NCI-H1930 (cell line): ENCODE results near the gene CFP.
A peak's percentile ranks its signal among the peaks of the same experiment; 100 is the strongest.

ENCODE experiments used
- DNase-seq, 2 experiments: peaks; one replicate each; lab custom pipeline; 2025; lab: John Stamatoyannopoulos, UW

Gene CFP

DNA sequence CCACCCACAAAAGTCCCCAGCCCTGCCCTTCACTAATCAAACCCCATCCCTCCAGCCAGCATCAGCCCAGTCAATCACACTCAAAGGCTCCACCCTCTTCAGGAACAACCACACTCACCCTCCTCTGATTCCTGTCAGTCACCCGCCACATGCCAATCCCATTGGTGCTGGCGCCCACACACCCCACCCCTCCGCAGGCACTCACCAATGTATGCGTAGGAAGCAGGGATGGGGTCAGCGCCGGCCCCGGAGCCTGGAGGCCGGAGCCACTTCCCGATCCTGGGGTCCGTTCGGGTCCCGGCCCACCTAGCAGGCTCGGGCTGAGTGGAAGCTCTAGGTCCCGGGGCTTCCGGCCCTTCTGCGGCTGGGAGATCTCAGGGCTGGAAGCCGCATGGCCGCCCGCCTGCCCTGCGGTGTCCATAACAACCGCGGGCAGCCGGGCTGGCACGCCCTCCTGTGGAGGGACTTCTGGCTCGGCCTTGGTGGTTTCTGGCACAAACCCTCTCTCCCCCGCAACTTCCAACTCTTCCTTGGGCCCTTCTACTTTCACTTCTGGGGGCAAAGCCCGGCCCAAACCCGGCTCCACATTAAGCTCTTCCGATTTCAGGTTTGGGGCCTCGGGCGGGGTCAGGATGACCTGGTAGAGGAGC lies 7.9 kb upstream of the CFP start:
- no peak for DNase-seq

DNA sequence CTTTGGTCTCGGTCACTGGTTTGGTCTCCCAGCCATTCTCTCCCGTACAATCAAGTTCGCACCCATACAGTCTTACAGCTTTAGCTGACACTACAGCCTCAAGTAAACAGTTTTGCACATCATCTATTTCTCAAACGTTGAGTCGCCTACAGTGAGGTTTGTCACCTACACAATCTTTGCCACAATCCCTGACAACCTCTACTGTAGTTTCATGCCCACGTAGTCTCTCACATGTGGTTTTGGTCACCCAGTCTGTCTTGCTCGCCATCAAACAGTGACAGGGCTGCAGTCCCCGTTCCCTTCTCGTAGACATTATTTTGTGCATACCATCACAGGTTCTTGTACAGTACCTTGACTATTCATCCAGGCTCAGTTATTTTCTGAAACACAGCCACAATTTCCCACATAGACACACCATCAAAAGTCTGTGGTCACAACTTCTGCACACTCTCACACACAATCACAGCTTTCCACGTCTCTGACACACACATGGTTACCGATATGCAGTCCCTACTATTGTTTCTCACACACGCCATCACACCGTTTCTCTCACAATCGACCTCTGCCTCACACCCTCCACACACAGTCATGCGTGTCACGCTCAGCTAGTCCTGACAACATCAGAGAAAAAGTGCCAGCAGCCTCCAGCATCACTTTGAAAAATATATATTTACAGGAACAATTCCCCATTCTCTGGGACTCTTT lies 5.3 kb upstream of the CFP start:
- no peak for DNase-seq

DNA sequence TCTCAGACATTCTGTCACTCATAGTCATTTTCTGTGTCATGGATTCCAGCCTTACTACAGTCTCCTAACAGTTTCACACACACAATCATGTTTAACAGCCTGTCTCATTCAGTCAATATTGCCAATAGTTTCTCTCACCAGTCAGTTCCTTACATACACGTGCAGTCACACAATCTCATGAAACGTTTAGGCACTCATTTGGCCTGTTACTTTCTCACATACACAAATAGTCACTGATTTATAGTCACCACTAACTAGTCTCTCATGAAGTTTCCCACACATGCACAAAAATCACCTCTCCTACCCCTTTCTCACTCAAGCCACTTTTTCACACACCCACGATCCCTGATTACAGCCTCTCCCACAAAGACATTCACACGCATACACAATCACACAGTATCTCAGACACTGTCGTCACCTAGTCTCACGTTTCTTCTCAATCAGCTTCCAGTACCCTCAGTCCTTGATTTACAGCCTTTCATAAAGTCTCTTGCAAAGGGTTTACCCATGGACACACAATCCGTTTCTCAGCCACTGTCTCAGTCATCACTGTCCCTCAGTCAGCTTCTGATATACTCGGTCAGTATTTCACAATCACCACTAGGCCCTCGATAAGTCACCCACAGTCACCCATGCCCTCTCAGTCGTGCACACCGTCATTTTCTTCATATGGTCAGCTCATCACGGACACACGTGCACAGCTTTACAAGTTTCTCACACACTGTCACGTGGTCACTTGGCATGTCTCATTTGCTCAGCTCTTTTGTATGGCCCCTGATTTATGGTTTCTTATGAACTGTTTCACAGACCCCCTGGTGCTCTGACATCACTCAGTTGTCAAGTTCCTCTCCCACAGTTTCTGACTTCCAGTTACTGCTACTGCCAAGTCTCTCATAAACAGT lies 4.2 kb upstream of the CFP start:
- no peak for DNase-seq

DNA sequence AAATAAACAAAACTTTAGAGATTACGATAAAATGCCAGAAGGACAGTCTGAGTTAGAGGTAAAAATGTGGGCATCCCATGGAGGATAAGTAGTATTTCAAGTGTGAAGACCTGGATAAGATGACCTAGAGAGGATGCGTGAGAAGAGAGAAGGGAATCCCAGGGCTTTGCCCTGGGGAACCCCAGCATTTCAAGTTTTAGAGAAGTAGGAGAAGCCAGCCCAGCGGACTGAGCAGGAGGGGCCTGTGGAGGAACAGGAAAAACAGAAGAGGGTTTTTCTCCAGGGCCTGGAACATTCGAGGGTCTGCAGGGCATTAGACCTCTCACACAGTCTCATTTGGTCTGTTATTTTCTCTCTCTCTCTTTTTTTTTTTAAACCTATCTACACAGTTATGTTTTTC lies 2.9 kb upstream of the CFP start:
- DNase-seq: no peak

DNA sequence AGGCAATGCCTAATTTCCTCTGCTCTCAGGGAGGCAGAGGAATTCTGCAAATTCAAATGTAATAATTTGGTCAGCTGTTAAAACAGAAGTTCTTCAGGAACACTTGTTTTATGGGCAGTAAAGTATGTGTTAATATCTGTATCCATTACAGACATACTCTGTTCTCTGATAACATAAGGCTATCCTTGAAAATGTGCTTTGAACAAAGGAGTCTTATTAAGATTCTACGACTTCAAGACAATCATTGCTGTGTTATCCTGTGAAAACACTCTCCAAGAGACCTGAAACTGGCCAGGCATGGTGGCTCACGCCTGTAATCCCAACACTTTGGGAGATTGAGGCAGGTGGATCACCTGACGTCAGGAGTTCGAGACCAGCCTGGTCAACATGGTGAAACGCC lies 1.9 kb upstream of the CFP start:
- DNase-seq: no peak

DNA sequence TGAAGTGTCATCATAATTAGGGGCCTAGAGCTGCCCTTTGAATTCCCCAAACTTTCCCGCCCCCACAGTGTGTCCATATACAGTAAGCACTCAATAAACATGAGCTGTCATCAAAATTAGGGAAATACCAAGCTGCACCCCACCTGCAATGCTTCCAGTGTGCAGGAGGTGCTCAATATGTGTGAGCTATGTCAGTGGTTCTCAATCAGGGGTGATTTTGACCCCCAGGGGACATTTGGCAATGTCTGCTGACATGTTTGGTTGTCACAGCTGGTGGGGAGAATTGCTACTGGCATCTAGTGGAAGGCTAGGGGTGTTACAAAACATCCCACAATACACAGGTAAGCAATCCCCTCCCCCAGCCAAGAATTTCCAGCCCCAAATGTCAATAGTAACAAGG lies 748 bp downstream of the CFP start:
- DNase-seq: no peak

DNA sequence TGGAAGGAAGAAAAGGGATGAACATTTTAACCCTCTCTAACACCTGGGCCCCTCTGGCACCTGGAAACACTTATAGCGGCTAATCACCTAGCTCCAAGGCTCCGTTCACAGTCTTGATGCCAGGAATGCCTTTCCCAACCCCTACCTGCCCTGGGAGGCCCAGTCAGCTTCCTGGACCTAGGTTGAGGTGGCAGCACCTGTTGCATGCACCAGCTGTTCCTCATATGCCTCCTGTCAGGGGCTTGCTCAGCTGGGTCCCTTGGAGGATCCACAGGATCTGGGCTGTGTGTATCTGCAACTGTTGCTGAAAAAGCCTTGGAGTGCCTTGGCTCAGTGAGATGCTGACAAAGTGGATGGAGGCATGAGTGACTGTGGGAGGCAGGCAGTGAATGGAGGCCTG lies 4.4 kb downstream of the CFP start:
- DNase-seq: no peak

DNA sequence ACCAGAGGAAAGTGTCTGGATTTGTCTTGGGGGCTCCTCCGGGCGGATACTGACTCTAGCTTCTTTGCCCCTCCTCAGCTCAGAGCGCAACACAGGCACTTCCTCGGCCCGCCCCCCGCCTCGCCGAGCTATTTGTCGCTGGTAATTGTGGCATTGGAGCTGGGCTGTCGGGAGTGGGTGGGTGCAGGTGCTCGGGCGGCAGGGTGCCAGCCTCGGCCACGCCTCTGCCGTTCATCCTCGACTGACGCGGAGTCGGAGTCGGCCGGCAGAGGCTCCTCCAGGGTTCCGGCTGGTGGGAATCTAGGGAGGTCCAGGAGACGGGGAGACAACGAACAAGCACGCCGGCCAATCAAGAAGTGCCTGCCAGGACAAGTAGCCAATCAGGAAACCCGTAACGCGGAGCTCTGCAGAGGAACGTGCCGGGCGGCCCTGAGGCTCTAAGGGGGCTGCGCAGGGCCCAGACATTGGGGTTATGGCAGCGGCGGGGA lies 6.1 kb downstream of the CFP start:
- peak; percentile 70 to 73 for DNase-seq

DNA sequence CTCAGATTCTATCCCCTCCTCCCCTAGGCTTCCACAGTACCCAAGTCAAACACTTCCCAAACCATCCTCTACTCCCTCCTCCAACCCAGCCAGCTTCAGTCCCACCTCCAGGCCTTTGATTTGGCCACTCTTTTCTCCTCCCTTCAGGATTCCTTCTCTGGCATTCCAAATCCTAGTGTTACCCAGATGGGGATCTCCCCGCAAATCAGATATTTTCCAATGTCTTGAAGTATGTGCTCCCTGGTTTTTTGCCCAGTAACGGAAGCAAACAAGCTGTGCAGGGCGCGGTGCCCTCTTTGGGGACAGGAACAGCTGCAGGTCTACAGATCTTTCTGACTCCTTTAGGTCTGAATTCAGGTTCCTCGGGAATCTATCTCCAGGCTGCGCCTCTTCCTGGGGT lies 7.9 kb downstream of the CFP start:
- no peak for DNase-seq

DNA sequence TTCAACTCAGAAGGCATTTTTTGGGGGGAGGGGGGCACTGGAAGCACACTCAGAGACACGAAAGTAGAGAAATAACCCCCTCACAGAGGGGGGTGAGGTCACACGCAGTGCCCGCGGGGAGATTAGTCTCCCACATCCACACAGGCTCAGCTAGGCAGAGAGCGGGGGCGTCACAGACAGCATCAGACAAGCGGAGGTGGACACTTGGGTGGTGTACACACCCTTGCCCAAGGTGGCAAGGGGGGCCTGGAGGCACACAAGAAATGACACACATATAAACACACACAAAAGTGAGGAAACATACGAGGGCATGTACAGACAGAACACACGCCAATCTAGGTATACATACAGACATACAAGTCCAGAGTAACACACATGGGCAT lies 9.4 kb downstream of the CFP start:
- no peak for DNase-seq

DNA sequence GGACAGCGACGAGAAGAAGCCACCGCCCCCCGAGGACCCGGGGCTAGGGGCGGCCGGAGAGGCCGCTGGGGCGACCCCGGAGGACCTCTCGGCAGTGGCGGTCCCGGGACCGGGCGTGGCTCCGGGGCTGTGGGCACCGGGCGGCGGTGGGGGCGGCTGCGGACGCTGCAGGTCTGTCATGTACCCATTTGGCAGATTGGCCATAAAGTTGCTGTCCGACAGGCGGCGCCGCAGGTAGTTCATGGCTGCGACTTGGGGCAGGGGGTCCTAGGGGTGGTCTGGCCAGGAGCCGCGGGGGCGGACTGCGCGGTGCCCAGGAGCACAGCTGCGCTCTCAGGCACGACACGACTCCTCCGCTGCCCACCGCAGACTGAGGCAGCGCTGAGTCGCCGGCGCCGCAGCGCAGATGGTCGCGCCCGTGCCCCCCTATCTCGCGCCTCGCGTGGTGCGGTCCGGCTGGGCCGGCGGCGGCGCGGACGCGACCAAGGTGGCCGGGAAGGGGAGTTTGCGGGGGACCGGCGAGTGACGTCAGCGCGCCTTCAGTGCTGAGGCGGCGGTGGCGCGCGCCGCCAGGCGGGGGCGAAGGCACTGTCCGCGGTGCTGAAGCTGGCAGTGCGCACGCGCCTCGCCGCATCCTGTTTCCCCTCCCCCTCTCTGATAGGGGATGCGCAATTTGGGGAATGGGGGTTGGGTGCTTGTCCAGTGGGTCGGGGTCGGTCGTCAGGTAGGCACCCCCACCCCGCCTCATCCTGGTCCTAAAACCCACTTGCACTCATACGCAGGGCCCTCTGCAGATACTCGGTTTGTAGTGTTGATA lies 10.0 kb downstream of the CFP start, which contains the start of gene SYN1:
Gene SYN1, minus strand, starts transcription at position 372 of the 817 bp plus-strand sequence. Its CDS starts 129 bp downstream, at position 243.
- DNase-seq: peak; percentile 68 to 86

DNA sequence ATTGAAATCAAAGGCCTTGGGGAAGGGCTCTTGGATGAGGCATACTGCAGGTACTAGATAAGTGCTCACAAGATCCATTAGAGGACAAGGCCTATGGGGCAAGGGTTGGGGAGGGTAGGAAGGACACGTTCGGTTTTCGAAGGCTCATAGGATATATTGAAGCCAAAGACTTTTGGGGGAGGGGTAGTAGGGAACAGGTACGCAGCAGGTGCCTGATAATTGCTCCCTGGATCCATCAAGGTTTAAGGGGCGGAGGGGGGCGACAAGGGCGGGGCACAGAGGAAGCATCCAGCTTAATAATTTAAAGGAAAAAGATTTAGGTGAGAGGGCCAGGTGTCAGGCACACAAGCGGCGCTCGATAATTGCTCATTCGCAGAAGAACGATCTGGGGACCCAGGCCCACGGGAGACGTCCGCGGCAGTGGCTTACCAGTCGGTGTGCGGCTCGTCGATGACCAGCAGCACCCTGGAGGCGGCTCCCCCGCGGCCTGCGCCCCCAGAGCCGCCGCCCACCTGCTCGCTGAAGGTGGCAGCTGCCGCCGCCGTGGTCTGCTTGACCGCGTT lies 10.7 kb downstream of the CFP start:
- DNase-seq: no peak

DNA sequence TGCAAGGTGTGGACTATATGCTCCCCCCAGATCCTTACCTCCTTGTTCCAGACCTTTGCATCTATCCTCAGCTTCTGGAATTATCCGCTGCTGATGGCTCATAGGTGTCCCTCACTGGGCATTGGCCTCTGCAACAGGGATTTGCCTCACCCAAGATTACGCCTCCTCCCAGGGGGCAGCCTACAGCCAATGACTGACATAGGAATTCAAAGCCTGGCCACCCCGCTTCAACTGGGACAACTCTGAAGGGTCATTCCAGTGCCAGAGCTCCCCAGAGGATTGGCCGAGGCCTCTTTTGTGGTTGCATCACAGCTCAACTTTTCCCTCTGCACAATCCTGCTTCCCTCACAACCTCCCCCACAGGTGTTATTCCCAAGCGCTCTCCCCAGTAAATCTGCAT lies 15.1 kb downstream of the CFP start:
- DNase-seq: no peak

DNA sequence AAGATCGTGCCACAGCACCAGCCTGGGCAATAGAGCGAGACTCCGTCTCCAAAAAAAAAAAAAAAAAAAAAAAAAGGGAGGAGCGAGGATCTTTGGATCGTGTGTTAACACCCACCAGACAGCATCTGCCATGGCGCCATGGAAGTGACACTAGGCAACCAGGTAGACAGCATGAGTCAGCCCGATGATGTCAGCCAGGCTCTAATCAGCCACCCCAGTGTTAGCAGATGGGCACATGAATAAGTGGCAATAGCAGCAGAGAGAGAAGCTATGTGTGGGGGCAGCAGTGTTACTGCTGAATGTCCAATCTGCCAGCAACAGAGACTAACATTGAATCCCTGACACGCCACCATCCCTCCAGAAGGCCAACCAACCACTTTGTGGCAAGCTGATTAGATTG lies 16.6 kb downstream of the CFP start:
- DNase-seq: no peak

DNA sequence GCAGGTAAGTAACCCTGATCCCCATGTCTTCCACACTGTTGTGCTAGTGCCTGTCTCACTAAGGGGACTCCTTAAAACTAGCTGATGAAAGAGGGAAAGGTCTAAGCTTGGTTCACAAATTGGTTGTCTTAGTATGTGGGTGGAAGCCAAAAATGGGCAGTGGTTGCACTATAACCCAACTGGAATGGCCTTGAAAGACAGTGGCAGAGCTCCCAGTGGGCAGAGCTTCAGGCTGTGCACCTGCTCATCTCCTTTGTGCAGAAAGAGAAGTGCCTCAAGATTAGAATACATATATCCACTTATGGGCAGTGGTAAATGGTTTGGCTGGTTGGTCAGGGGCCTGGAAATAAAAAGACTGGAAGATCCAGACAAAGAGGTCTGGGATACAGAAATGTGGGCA lies 17.3 kb downstream of the CFP start:
- no peak for DNase-seq

DNA sequence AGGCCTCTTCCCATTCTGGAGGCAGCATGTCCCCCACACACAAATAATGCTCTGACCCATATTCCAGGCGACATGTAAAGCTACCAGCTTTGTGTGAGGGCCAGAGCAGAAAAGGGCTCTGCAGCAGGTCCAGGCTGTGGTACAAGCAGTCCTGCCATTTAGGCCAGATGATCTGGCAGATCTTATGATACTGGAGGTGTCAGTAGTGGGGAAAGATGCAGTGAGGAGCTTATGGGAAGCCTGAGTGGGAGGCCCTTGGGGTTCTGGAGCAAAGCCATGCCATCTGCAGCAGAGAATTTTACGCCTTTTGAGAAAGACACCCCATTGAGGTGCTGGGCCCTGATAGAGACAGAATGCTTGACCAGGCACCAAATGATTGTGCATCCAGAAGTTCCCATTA lies 17.8 kb downstream of the CFP start:
- DNase-seq: no peak

DNA sequence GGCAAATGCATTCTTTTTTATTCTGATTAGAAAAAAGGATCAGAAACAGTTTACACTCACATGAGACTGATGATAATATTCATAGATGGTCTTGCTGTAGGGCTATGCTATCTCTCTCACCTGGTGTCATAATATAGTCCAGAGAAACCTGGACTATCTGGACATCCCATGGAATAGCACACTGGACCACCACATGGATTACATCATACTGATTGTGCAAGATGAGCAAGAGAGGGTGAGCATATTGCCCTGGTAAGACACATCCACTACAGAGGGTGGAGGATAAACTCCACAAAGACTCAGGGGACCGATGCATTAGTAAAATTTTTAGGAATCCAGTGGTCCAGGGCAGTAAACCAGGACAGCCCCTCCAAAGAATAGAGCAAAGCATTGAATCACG lies 18.2 kb downstream of the CFP start:
- DNase-seq: no peak

DNA sequence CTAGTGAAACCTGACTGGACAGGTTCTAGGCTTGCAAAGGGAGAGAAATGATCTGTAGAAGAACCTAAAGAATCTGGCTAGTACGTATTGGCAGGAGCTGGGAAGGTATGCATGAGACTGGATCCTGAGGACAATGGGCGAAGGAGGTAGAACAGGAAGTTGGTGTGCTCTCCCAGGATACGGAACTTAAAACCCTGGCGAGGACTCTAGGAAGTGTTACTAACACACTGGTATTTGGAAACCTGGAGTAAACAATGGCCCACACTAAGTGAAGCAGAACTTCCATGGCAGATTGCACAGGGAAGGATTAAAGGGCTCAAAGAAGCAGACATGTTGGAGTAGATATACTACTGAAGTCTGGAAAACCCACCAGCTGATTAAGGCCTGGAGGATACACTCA lies 19.2 kb downstream of the CFP start:
- DNase-seq: no peak

DNA sequence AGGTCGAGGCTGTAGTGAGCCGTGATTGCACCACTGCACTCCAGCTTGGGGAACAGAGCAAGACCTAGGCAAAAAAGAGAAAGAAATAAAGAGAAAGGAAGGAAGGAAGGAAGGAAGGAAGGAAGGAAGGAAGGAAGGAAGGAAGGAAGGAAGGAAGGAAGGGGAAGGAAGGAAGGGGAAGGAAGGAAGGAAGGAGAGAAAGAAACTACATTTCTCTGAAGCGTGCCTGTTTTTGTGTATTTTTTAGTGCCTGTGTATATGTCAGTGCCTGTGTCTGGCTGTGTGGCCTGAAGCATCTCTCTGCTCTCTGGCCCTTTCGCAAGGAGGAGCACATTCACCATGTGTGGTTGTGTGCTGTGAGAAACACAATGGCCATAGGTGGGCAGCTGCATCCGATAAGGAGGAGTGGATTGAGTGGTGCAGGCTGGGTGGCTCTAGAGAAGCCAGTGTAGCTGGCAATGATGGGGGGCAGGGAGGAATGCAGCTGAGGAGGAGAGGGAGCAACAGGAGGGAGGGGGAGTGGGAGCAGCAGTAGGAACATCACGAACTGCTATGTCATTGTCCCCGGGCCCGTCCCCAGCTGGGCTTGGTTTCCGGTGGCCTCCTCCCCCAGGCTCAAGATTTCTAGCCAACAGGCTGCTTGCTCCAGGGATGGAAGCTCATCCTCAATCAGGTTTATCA lies 21.5 kb downstream of the CFP start:
- DNase-seq: no peak

DNA sequence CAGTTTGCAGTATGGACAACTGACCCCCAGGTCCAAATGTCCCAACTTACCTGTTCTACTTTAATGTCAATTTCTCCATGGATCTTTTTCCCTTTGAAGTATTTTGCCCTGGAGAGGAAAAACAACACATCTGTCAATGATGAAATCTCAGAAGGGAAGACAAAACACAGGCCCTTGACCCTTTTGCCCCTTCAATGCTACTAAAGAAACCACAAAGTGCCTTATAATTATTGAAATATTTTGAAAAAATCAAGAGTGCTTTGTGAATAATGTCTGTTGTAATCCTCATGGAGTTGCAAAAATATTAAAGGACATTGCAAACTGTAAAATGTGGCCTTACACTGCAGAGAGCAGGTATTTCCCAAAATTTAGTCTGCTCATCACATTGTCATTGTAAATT lies 22.6 kb downstream of the CFP start:
- DNase-seq: no peak

DNA sequence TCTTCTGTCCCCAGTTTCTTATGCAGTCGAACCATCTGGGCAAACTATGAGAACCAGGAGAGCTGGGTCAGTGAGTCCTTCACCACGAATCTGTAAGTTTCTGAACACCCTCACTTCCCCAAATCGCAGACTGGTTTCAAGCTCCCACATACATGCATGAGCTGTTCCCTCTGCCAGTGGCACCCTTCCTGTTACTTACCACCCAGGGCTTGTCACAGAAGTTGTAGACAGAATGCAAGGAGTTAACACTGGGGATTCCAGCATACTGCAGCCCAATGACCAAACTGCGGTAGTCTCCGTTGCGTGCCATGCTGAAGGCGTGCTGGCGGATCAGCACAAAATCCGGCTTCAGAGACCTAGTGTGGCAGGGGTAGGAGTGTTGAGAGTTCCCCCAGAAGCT lies 24.7 kb downstream of the CFP start:
- DNase-seq: no peak
